Chondrocyte (in vitro differentiated cells): ENCODE data around the gene ADAMTS7. TPM values are rescaled to one million over a fixed set of nuclear protein-coding genes. Genes with fewer than 3 reads are reported as not detected.

ENCODE experiments used
- DNase-seq: peaks from one replicate; pipeline ENCODE4 v3.0.0; 2021; ENCODE audit warnings: mixed read lengths, low spot score
- H3K27ac Mint-ChIP-seq: one replicate; pipeline ENCODE4 v1.8.0; 2021; ENCODE audit warnings: mild to moderate bottlenecking, moderate library complexity, mixed read lengths; ENCODE audit not compliant: unreplicated experiment
- H3K27me3 Mint-ChIP-seq: 2 replicates; pipeline ENCODE4 v1.8.0; 2021; ENCODE audit warnings: low read depth, mixed read lengths
- H3K36me3 Mint-ChIP-seq: 2 replicates; pipeline ENCODE4 v1.8.0; 2021; ENCODE audit warnings: low read depth, mixed read lengths
- H3K4me1 Mint-ChIP-seq: 2 replicates; pipeline ENCODE4 v1.8.0; 2021; ENCODE audit warnings: low read depth, mild to moderate bottlenecking, mixed read lengths
- H3K4me3 Mint-ChIP-seq: one replicate; pipeline ENCODE4 v1.8.0; 2021; ENCODE audit warnings: mild to moderate bottlenecking, moderate library complexity, mixed read lengths; ENCODE audit not compliant: unreplicated experiment
- H3K9me3 Mint-ChIP-seq: 2 replicates; pipeline ENCODE4 v1.8.0; 2021; ENCODE audit warnings: low read depth, mixed read lengths
- CTCF ChIP-seq: fragments of 200-600 bp; sonication (generic); IDR thresholded peaks from 2 replicates; pipeline ENCODE4 v1.5.0; 2021; ENCODE audit warnings: antibody characterized with exemption, mild to moderate bottlenecking, moderate library complexity
- total RNA-seq: library from RNA; stranded (reverse); gene quantifications from 3 replicates; pipeline ENCODE4 v1.2.1, GENCODE V29; 2021

ADAMTS7 gene
- total RNA-seq, 1 donor from 2014 or later: 111 TPM

- Mint-ChIP-seq H3K27me3 (peaks cover 5% of the 10 kb centered on the region), H3K36me3 (no peaks in the 10 kb centered on the region), H3K4me3 (no peak overlapping the region), H3K27ac (no peak overlapping the region), H3K4me1 (peaks cover 17% of the 10 kb centered on the region), H3K9me3 (peaks cover 14% of the 10 kb centered on the region)
- no peak for TF ChIP-seq CTCF
- DNase-seq: no peak
These were observed 96.4 kb downstream of the ADAMTS7 start for GRCh38 chr15:78714890-78715289.

GRCh38 chr15:78712797-78713515, 98.3 kb downstream of the ADAMTS7 start:
- Mint-ChIP-seq H3K27ac (no peak overlapping the region), H3K36me3 (no peaks in the 10 kb centered on the region), H3K9me3 (peaks cover 14% of the 10 kb centered on the region), H3K27me3 (peaks cover 14% of the 10 kb centered on the region), H3K4me3 (no peak overlapping the region), H3K4me1 (peaks cover 24% of the 10 kb centered on the region)
- TF ChIP-seq CTCF: no peak
- no peak for DNase-seq

- no peak for TF ChIP-seq CTCF
- DNase-seq: no peak
- Mint-ChIP-seq H3K4me3 (no peak overlapping the region), H3K27ac (no peak overlapping the region), H3K4me1 (peaks cover 21% of the 10 kb centered on the region), H3K36me3 (no peaks in the 10 kb centered on the region), H3K27me3 (peaks cover 28% of the 10 kb centered on the region), H3K9me3 (peaks cover 14% of the 10 kb centered on the region)
These were observed 99.6 kb downstream of the ADAMTS7 start for GRCh38 chr15:78711638-78712037.

GRCh38 chr15:78709263-78709882, 101.9 kb downstream of the ADAMTS7 start:
- no peak for DNase-seq
- TF ChIP-seq CTCF: peak; percentile 94
- H3K4me3 Mint-ChIP-seq: peak overlapping the region; percentile 38
- H3K27ac Mint-ChIP-seq: no peak overlapping the region
- H3K4me1 Mint-ChIP-seq: peaks cover 7% of the 10 kb centered on the region
- peaks cover 10% of the 10 kb centered on the region for H3K9me3 Mint-ChIP-seq
- H3K27me3 Mint-ChIP-seq: peaks cover 41% of the 10 kb centered on the region
- H3K36me3 Mint-ChIP-seq: peaks cover under 1% of the 10 kb centered on the region

Other genes with a start within 250 kb of the ADAMTS7 start
- gene CHRNA5, start 245.9 kb downstream of the ADAMTS7 start, total RNA-seq: 1.6 to 1.8 TPM (median 1.6 TPM) in 3 replicates
- 0.29 TPM in 1 of 3 replicates, not detected in the others for gene CHRNA3, start 190.5 kb downstream of the ADAMTS7 start, total RNA-seq
- 0.10 to 0.13 TPM in 2 of 3 replicates, not detected in the other for gene CHRNB4, start 170.3 kb downstream of the ADAMTS7 start, total RNA-seq
- gene MORF4L1, start 61.4 kb upstream of the ADAMTS7 start, total RNA-seq: 491 to 545 TPM (median 512 TPM) in 3 replicates
- gene CTSH, start 133.6 kb upstream of the ADAMTS7 start, total RNA-seq: 12.0 to 22.5 TPM (median 22.0 TPM) in 3 replicates